HCT116 (cell line): ENCODE measurements around the gene PNMT. TPM values are rescaled to one million over a fixed set of nuclear protein-coding genes. Genes with fewer than 3 reads are reported as not detected.

Experiments
- ATAC-seq: fragments of 200-7000 bp; cut with Tn5 transposase; 2 replicates; pipeline ENCODE4 v1.9.1; 2020; ENCODE audit warnings: mild to moderate bottlenecking, moderate library complexity
- BruUV-seq: library from RNA; stranded (reverse); fragments of 400-500 nt; replicated peaks from 2 replicates; lab custom pipeline; 2021; lab: Mats Ljungman, UMichigan
- CTCF ChIA-PET: fragments of 300-600 bp; sonication (Branson Sonifier 250); formaldehyde crosslinking; loops from one replicate; lab custom pipeline; 2021; ENCODE audit warnings: antibody characterized with exemption; lab: Charles Lee
- POLR2A ChIA-PET: fragments of 300-600, 350-600 bp; sonication (Branson Sonifier 250); formaldehyde crosslinking; loops from one replicate; lab custom pipeline; 2021; ENCODE audit warnings: antibody characterized with exemption; lab: Charles Lee
- RAD21 ChIA-PET, 2 experiments: fragments of 300-600 bp; sonication (Branson Sonifier 250); formaldehyde crosslinking; loops; one replicate each; lab custom pipeline; 2023; ENCODE audit warnings: low total read pairs in 2 of 2; ENCODE audit not compliant: uncharacterized antibody in 2 of 2, unreplicated experiment in 2 of 2, low non-redundant PET in 1 of 2; lab: Charles Lee
- DNase-seq: peaks from one replicate; pipeline ENCODE4 v3.0.0-alpha.2; 2010; ENCODE audit warnings: low read depth, low spot score
- H2AFZ ChIP-seq: fragments of 200-600 bp; shearing (Covaris generic), sonication (generic); 2 replicates; pipeline ENCODE4 v1.6.1; 2017; ENCODE audit warnings: low read depth, mixed run types, mixed read lengths, antibody characterized with exemption, low read length; ENCODE audit not compliant: poor library complexity, severe bottlenecking
- H3K27ac ChIP-seq: 2 replicates; pipeline ENCODE4 v1.5.1; 2012; ENCODE audit warnings: low read depth, low read length
- H3K27me3 ChIP-seq: fragments of 200-600 bp; sonication (generic); 2 replicates; pipeline ENCODE4 v1.6.1; 2016; ENCODE audit warnings: mixed run types, low read length, mixed read lengths; ENCODE audit not compliant: insufficient read depth
- H3K36me3 ChIP-seq, 2 experiments: fragments of 200-500 bp in 1 of 2; fragments of 200-600 bp in 1 of 2; sonication (Bioruptor generic) in 1 of 2; sonication (generic) in 1 of 2; 2 replicates each; pipeline versions ENCODE4 v1.5.1 to v1.6.1; 2014 to 2016; ENCODE audit warnings: low read length in 2 of 2, inconsistent platforms in 1 of 2, mixed read lengths in 1 of 2, mixed run types in 1 of 2; ENCODE audit not compliant: insufficient read depth in 2 of 2, control insufficient read depth in 1 of 2
- H3K4me1 ChIP-seq, 2 experiments: fragments of 200-600 bp in 1 of 2; sonication (generic) in 1 of 2; 2 replicates each; pipeline versions ENCODE4 v1.5.1 to v1.6.1; 2012 to 2017; ENCODE audit warnings: low read length in 2 of 2, inconsistent platforms in 1 of 2, mild to moderate bottlenecking in 1 of 2, mixed read lengths in 1 of 2, mixed run types in 1 of 2, moderate library complexity in 1 of 2; ENCODE audit not compliant: insufficient read depth in 2 of 2, control insufficient read depth in 1 of 2
- H3K4me2 ChIP-seq: fragments of 200-600 bp; sonication (generic); 2 replicates; pipeline ENCODE4 v1.6.1; 2017; ENCODE audit warnings: mixed run types, low read length, mixed read lengths
- H3K4me3 ChIP-seq, 2 experiments: fragments of 200-600 bp in 1 of 2; sonication (generic) in 1 of 2; replicated peaks in 1 of 2; 2 replicates each; pipeline ENCODE4 v1.5.1; 2011 to 2016; ENCODE audit warnings: low read length in 2 of 2, control low read depth in 1 of 2, low read depth in 1 of 2, mild to moderate bottlenecking in 1 of 2, mixed read lengths in 1 of 2, mixed run types in 1 of 2
- H3K79me2 ChIP-seq: fragments of 200-600 bp; sonication (generic); 2 replicates; pipeline ENCODE4 v1.6.1; 2017; ENCODE audit warnings: mild to moderate bottlenecking, mixed run types, low read length, moderate library complexity, mixed read lengths; ENCODE audit not compliant: insufficient read depth
- H3K9ac ChIP-seq: fragments of 200-600 bp; sonication (generic); 2 replicates; pipeline ENCODE4 v1.6.1; 2016; ENCODE audit warnings: low read length, mixed read lengths
- H3K9me2 ChIP-seq: fragments of 200-600 bp; sonication (generic), shearing (Covaris generic); 2 replicates; pipeline ENCODE4 v1.6.1; 2017; ENCODE audit warnings: mixed run types, mild to moderate bottlenecking, moderate library complexity; ENCODE audit not compliant: insufficient read depth
- H3K9me3 ChIP-seq, 2 experiments: fragments of 200-500 bp in 1 of 2; fragments of 200-600 bp in 1 of 2; sonication (Bioruptor generic) in 1 of 2; sonication (generic) in 1 of 2; 2 replicates each; pipeline ENCODE4 v1.6.1; 2014 to 2017; ENCODE audit warnings: low read length in 2 of 2, mixed read lengths in 2 of 2, inconsistent platforms in 1 of 2, low read depth in 1 of 2, mild to moderate bottlenecking in 1 of 2, mixed run types in 1 of 2, moderate library complexity in 1 of 2; ENCODE audit not compliant: control insufficient read depth in 1 of 2, insufficient read depth in 1 of 2
- H4K20me1 ChIP-seq: fragments of 200-600 bp; sonication (generic), shearing (Covaris generic); 2 replicates; pipeline ENCODE4 v1.6.1; 2017; ENCODE audit warnings: mixed run types, mild to moderate bottlenecking, moderate library complexity; ENCODE audit not compliant: insufficient read depth
- CBX3 ChIP-seq: IDR thresholded peaks from 2 replicates; pipeline ENCODE4 v1.6.1; 2012; ENCODE audit warnings: low read depth
- CTCF ChIP-seq, 3 experiments: fragments of 200-600 bp in 1 of 3; sonication (generic) in 1 of 3; IDR thresholded peaks in 2 of 3; conservative IDR thresholded peaks in 1 of 3; 2 replicates each; pipeline ENCODE4 v1.5.1; 2012 to 2017; ENCODE audit warnings: low read depth in 2 of 3, low read length in 2 of 3, antibody characterized with exemption in 1 of 3, borderline replicate concordance in 1 of 3, control low read depth in 1 of 3, mild to moderate bottlenecking in 1 of 3, mixed read lengths in 1 of 3, mixed run types in 1 of 3, moderate library complexity in 1 of 3; ENCODE audit not compliant: insufficient read depth in 1 of 3
- EGR1 ChIP-seq: IDR thresholded peaks from 2 replicates; pipeline ENCODE4 v1.6.1; 2012; ENCODE audit warnings: low read depth
- EZH2phosphoT487 ChIP-seq: fragments of 200-600 bp; IDR thresholded peaks from 2 replicates; pipeline ENCODE4 v1.6.1; 2018; ENCODE audit warnings: antibody characterized with exemption, borderline replicate concordance
- FOSL1 ChIP-seq: IDR thresholded peaks from 2 replicates; pipeline ENCODE4 v1.6.1; 2012; ENCODE audit warnings: low read depth
- JUND ChIP-seq: IDR thresholded peaks from 2 replicates; pipeline ENCODE4 v1.6.1; 2012
- POLR2A ChIP-seq: IDR thresholded peaks from 2 replicates; pipeline ENCODE4 v1.7.0; 2011; ENCODE audit warnings: borderline replicate concordance; ENCODE audit not compliant: insufficient read depth, insufficient read length; ENCODE audit errors: extremely low read depth
- RAD21 ChIP-seq: IDR thresholded peaks from 2 replicates; pipeline ENCODE4 v1.6.1; 2012; ENCODE audit warnings: low read depth, mild to moderate bottlenecking
- REST ChIP-seq: IDR thresholded peaks from 2 replicates; pipeline ENCODE4 v1.6.1; 2012; ENCODE audit warnings: low read depth
- SIN3A ChIP-seq: IDR thresholded peaks from 2 replicates; pipeline ENCODE4 v1.6.1; 2012; ENCODE audit warnings: low read depth
- YY1 ChIP-seq: IDR thresholded peaks from 2 replicates; pipeline ENCODE4 v1.6.1; 2011; ENCODE audit warnings: low read length, low read depth, moderate library complexity, mild to moderate bottlenecking; ENCODE audit not compliant: insufficient replicate concordance; ENCODE audit errors: extremely low read depth
- ZBTB33 ChIP-seq: IDR thresholded peaks from 2 replicates; pipeline ENCODE4 v1.6.1; 2011; ENCODE audit warnings: mild to moderate bottlenecking, low read length, moderate library complexity; ENCODE audit not compliant: insufficient replicate concordance; ENCODE audit errors: extremely low read depth
- ZFX ChIP-seq: fragments of 450-650 bp; IDR thresholded peaks from 2 replicates; pipeline ENCODE4 v1.6.1; 2017
- intact Hi-C: fragments of 100-400 bp; cut with micrococcal nuclease; formaldehyde crosslinking; loops from 2 replicates; pipeline ENCODE4 v1.10.0; 2022
- total RNA-seq: library from RNA; stranded (reverse); gene quantifications from one replicate; pipeline ENCODE4 v1.2.1, GENCODE V29; 2021; ENCODE audit not compliant: unreplicated experiment

The PNMT gene
- total RNA-seq, 1 experiment from 2014 or later: not detected

GRCh38 chr17:39619786-39620101 is 48.5 kb upstream of the PNMT start (continued):
- TF ChIP-seq ZBTB33: no peak
- no peak for TF ChIP-seq SIN3A
- TF ChIP-seq CBX3: no peak

GRCh38 chr17:39621523-39622379 is 46.5 kb upstream of the PNMT start:
- Histone ChIP-seq H3K4me2 (peak overlapping the region; percentile 70), H3K36me3 (no peaks in the 10 kb centered on the region), H3K9ac (no peak overlapping the region), H3K4me3 (no peak overlapping the region), H3K79me2 (no peaks in the 10 kb centered on the region), H3K27me3 (no peaks in the 10 kb centered on the region), H3K4me1 (peaks cover 19 to 34% of the 10 kb centered on the region in 2 experiments; a peak in 3 of 4 replicates), H3K27ac (no peak overlapping the region), H4K20me1 (no peaks in the 10 kb centered on the region), H3K9me2 (no peaks in the 10 kb centered on the region)
- intact Hi-C loops: loop anchor here (1.0 to 5.0 kb wide), 5 partner anchors 51 to 414 kb away; partner anchors contain the start of genes GRB7 and PSMD3
- POLR2A ChIA-PET: interaction anchor here (0.8 to 1.3 kb wide), 3 partner anchors 9 to 50 kb away, joined by 3 to 4 read pairs (median 3); no protein-coding TSS in a partner anchor
- no peak for DNase-seq
- TF ChIP-seq POLR2A: no peak
- TF ChIP-seq JUND: no peak
- TF ChIP-seq EGR1: no peak
- TF ChIP-seq CTCF (IDR thresholded peaks at IDR 0.05 in 2 of 3, conservative IDR thresholded peaks at IDR 0.05 in 1 of 3; ENCODE audit: borderline replicate concordance in 1 of 3, insufficient read depth in 1 of 3, low read depth in 2 of 3, low read length in 2 of 3): peak; percentile 100
- TF ChIP-seq RAD21: peak; percentile 97
- no peak for TF ChIP-seq CBX3
- no peak for TF ChIP-seq SIN3A
- TF ChIP-seq YY1: peak; percentile 39
- no peak for TF ChIP-seq EZH2phosphoT487
- TF ChIP-seq REST: no peak
- no peak for TF ChIP-seq ZFX
- TF ChIP-seq FOSL1: no peak
- TF ChIP-seq, all 23 proteins: peak for 3
- ATAC-seq: peak; percentile 51
- no TSS peak for BruUV-seq
- ChIA-PET CTCF (interaction anchor here (0.5 to 8.4 kb wide), 49 partner anchors 8 to 491 kb away, joined by 3 to 157 read pairs (median 4); partner anchors contain the start of genes CDK12, MIEN1, PGAP3 and PSMD3), RAD21 (interaction anchor here (0.6 to 2.7 kb wide), 15 partner anchors 9 to 331 kb away, joined by 3 to 15 read pairs (median 5); partner anchors contain the start of gene ERBB2 (in 1 of the 2))
- H3K9me3 ChIP-seq: no peaks in the 10 kb centered on the region
- peak overlapping the region; percentile 90 for H2AFZ ChIP-seq
